HEK293 (cell line): Measurements from ENCODE around the gene CANT1.

Source experiments
- CTCF ChIA-PET: fragments of 350-600 bp; formaldehyde crosslinking; extraction: SDS; loops from one replicate; lab custom pipeline; 2021; ENCODE audit warnings: antibody characterized with exemption; lab: Yijun Ruan, JAX
- POLR2A ChIA-PET: fragments of 300-600 bp; formaldehyde crosslinking; extraction: SDS; loops from one replicate; lab custom pipeline; 2020; ENCODE audit warnings: antibody characterized with exemption, inconsistent platforms; lab: Yijun Ruan, JAX
- H3K27ac ChIP-seq: fragments of 200-500 bp; sonication (Bioruptor generic); 2 replicates; pipeline ENCODE4 v1.5.1; 2014; ENCODE audit warnings: low read depth, low read length, control low read depth, inconsistent platforms; ENCODE audit errors: extremely low read depth
- H3K36me3 ChIP-seq, 2 experiments: fragments of 200-500 bp in 1 of 2; sonication (Bioruptor generic) in 1 of 2; 1 replicate in 1 of 2; 2 replicates in 1 of 2; pipeline ENCODE4 v1.5.1; 2014 to 2017; ENCODE audit warnings: inconsistent platforms in 2 of 2, low read length in 2 of 2; ENCODE audit not compliant: control insufficient read depth in 2 of 2, insufficient read depth in 1 of 2
- H3K4me1 ChIP-seq: fragments of 200-500 bp; sonication (Bioruptor generic); 2 replicates; pipeline ENCODE4 v1.5.1; 2014; ENCODE audit warnings: mild to moderate bottlenecking, low read length, inconsistent platforms; ENCODE audit not compliant: control insufficient read depth, insufficient read depth
- H3K4me3 ChIP-seq: 2 replicates; pipeline ENCODE4 v1.5.1; 2011; ENCODE audit warnings: low read depth, mild to moderate bottlenecking, control low read depth, low read length, moderate library complexity
- H3K9me3 ChIP-seq: fragments of 200-500 bp; sonication (Bioruptor generic); 2 replicates; pipeline ENCODE4 v1.5.1; 2014; ENCODE audit warnings: low read depth, low read length, inconsistent platforms; ENCODE audit not compliant: control insufficient read depth, insufficient read depth
- KLF9 ChIP-seq: fragments of 450-650 bp; formaldehyde crosslinking; IDR thresholded peaks from 2 replicates; pipeline ENCODE4 v1.5.1; 2016; ENCODE audit warnings: missing biosample characterization, missing genetic modification characterization, low read depth
- TRIM28 ChIP-seq: IDR thresholded peaks from 2 replicates; pipeline ENCODE4 v1.6.1; 2011; ENCODE audit warnings: low read length, control low read depth, borderline replicate concordance
- YY1 ChIP-seq: fragments of 450-650 bp; formaldehyde crosslinking; IDR thresholded peaks from 2 replicates; pipeline ENCODE4 v1.5.1; 2018; ENCODE audit warnings: missing biosample characterization, missing genetic modification characterization
- ZBTB1 ChIP-seq: fragments of 450-650 bp; formaldehyde crosslinking; IDR thresholded peaks from 2 replicates; pipeline ENCODE4 v1.5.1; 2016; ENCODE audit warnings: missing biosample characterization, missing genetic modification characterization
- ZBTB7A ChIP-seq: fragments of 450-650 bp; formaldehyde crosslinking; IDR thresholded peaks from 2 replicates; pipeline ENCODE4 v1.5.1; 2016; ENCODE audit warnings: low read depth, missing biosample characterization, missing genetic modification characterization
- ZIC2 ChIP-seq: fragments of 450-650 bp; formaldehyde crosslinking; IDR thresholded peaks from 2 replicates; pipeline ENCODE4 v1.5.1; 2016; ENCODE audit warnings: missing biosample characterization, missing genetic modification characterization
- ZNF169 ChIP-seq: fragments of 450-650 bp; formaldehyde crosslinking; IDR thresholded peaks from 2 replicates; pipeline ENCODE4 v1.5.1; 2016; ENCODE audit warnings: missing biosample characterization, missing genetic modification characterization
- ZNF202 ChIP-seq: fragments of 450-650 bp; formaldehyde crosslinking; IDR thresholded peaks from 2 replicates; pipeline ENCODE4 v1.5.1; 2016; ENCODE audit warnings: missing biosample characterization, missing genetic modification characterization, borderline replicate concordance
- ZNF239 ChIP-seq: fragments of 450-650 bp; formaldehyde crosslinking; IDR thresholded peaks from 2 replicates; pipeline ENCODE4 v1.5.1; 2016; ENCODE audit warnings: missing biosample characterization, missing genetic modification characterization
- ZNF302 ChIP-seq: fragments of 450-650 bp; formaldehyde crosslinking; IDR thresholded peaks from 2 replicates; pipeline ENCODE4 v1.5.1; 2016; ENCODE audit warnings: missing biosample characterization, missing genetic modification characterization, low read depth
- ZNF391 ChIP-seq: fragments of 450-650 bp; formaldehyde crosslinking; IDR thresholded peaks from 2 replicates; pipeline ENCODE4 v1.5.1; 2016; ENCODE audit warnings: low read depth, missing biosample characterization, missing genetic modification characterization, borderline replicate concordance
- ZNF394 ChIP-seq: fragments of 450-650 bp; formaldehyde crosslinking; IDR thresholded peaks from 2 replicates; pipeline ENCODE4 v1.5.1; 2016; ENCODE audit warnings: missing biosample characterization, missing genetic modification characterization, mild to moderate bottlenecking, moderate library complexity, borderline replicate concordance
- ZNF48 ChIP-seq: fragments of 450-650 bp; formaldehyde crosslinking; IDR thresholded peaks from 2 replicates; pipeline ENCODE4 v1.5.1; 2016; ENCODE audit warnings: missing biosample characterization, missing genetic modification characterization
- ZNF624 ChIP-seq: fragments of 450-650 bp; formaldehyde crosslinking; IDR thresholded peaks from 2 replicates; pipeline ENCODE4 v1.5.1; 2017; ENCODE audit warnings: missing biosample characterization, missing genetic modification characterization
- ZNF626 ChIP-seq: fragments of 450-650 bp; sonication (Bioruptor Pico); formaldehyde crosslinking; IDR thresholded peaks from 2 replicates; pipeline ENCODE4 v1.5.1; 2018; ENCODE audit warnings: missing biosample characterization, missing genetic modification characterization, inconsistent platforms
- ZNF670 ChIP-seq: fragments of 450-650 bp; formaldehyde crosslinking; IDR thresholded peaks from 2 replicates; pipeline ENCODE4 v1.5.1; 2016; ENCODE audit warnings: missing biosample characterization, missing genetic modification characterization, low read depth
- ZNF747 ChIP-seq: fragments of 450-650 bp; formaldehyde crosslinking; IDR thresholded peaks from 2 replicates; pipeline ENCODE4 v1.5.1; 2016; ENCODE audit warnings: missing biosample characterization, missing genetic modification characterization
- TF ChIP-seq, protein P1 (sequence below): fragments of 450-650 bp; formaldehyde crosslinking; optimal IDR thresholded peaks from 2 replicates; pipeline ENCODE3; 2016; ENCODE audit warnings: missing biosample characterization, mild to moderate bottlenecking, missing genetic modification characterization
- TF ChIP-seq, protein P2 (sequence below): fragments of 450-650 bp; formaldehyde crosslinking; IDR thresholded peaks from 2 replicates; pipeline ENCODE4 v1.5.1; 2016; ENCODE audit warnings: missing biosample characterization, missing genetic modification characterization
- TF ChIP-seq, protein P3 (sequence below): IDR thresholded peaks from 2 replicates; pipeline ENCODE4 v1.6.1; 2011; ENCODE audit warnings: mild to moderate bottlenecking, low read depth, low read length, borderline replicate concordance

The CANT1 gene

DNA sequence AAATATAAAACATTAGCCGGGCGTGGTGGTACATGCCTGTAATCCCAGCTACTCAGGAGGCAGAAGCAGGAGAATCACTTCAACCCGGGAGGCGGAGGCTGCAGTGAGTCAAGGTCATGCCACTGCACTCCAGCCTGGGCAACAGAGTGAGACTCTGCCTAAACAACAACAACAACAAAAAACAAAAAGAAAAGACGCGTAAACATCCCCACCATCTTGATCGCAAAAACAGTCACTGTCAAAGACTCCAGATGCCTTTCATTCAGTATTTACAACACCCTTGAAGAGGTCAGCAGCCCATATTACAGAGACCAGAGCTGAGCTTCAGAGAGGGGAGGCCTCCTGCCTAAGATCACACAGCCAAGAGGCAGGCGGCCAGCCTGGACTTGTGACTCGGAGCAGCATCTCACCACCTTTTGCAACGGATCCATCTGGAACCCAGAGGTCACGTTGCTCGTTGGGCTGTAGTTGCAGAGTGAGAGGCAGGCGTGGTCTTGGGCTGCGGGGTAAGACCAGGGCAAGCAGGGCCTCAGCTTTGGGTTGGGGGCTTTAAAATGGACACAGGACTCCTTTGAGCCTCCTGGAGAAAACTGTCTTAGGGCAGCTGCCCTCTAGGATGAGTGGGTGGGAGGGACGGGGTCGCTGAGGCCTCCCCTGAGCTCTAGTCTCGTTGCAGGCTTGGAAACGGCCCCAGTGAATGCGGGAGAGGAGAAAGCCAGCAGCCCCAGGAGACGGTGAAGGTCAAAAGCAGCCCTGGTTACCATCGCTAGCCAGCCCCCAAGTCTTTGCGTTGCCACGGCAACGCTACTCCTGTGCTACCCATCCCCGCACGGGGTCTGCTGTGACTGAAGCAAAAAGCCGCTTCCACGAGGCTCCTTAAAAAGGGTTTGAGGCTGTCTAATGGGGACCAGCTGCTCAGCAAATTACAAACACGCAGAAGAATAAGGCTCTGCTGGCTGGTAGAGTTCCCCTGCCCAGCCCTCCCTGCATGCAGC lies 55.9 kb downstream of the CANT1 start:
- ChIA-PET POLR2A (interaction anchor here (0.6 to 0.9 kb wide), 3 partner anchors 19 to 767 kb away, joined by 3 read pairs; no protein-coding TSS in a partner anchor), CTCF (interaction anchor here (1.0 to 1.7 kb wide), 4 partner anchors 11 to 18 kb away, joined by 5 to 12 read pairs (median 7); no protein-coding TSS in a partner anchor)
- H3K4me1 ChIP-seq = no peaks in the 10 kb centered on the region
- H3K4me3 ChIP-seq = no peak overlapping the region
- no peaks in the 10 kb centered on the region; the same call in 1 of the 2 replicates for H3K9me3 ChIP-seq
- no peaks in the 10 kb centered on the region for H3K36me3 ChIP-seq
- no peak overlapping the region for H3K27ac ChIP-seq
- TF ChIP-seq TRIM28 (no peak), YY1 (tag by site-specific recombination) (no peak), ZNF747 (tag by site-specific recombination) (no peak), ZNF626 (tag by site-specific recombination) (no peak), ZNF239 (tag by site-specific recombination) (no peak), ZNF670 (tag by site-specific recombination) (no peak), ZNF202 (no peak), ZIC2 (tag by site-specific recombination) (no peak), ZNF48 (tag by site-specific recombination) (no peak), ZNF391 (tag by site-specific recombination) (no peak), ZNF624 (tag by site-specific recombination) (no peak), ZNF169 (tag by site-specific recombination) (no peak), ZBTB7A (no peak), KLF9 (tag by site-specific recombination) (no peak), ZNF394 (no peak), ZNF302 (no peak), ZBTB1 (no peak)
- TF ChIP-seq, protein P1, sequence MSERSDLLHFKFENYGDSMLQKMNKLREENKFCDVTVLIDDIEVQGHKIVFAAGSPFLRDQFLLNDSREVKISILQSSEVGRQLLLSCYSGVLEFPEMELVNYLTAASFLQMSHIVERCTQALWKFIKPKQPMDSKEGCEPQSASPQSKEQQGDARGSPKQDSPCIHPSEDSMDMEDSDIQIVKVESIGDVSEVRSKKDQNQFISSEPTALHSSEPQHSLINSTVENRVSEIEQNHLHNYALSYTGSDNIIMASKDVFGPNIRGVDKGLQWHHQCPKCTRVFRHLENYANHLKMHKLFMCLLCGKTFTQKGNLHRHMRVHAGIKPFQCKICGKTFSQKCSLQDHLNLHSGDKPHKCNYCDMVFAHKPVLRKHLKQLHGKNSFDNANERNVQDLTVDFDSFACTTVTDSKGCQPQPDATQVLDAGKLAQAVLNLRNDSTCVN (tag by site-specific recombination) = no peak
- TF ChIP-seq, protein P2, sequence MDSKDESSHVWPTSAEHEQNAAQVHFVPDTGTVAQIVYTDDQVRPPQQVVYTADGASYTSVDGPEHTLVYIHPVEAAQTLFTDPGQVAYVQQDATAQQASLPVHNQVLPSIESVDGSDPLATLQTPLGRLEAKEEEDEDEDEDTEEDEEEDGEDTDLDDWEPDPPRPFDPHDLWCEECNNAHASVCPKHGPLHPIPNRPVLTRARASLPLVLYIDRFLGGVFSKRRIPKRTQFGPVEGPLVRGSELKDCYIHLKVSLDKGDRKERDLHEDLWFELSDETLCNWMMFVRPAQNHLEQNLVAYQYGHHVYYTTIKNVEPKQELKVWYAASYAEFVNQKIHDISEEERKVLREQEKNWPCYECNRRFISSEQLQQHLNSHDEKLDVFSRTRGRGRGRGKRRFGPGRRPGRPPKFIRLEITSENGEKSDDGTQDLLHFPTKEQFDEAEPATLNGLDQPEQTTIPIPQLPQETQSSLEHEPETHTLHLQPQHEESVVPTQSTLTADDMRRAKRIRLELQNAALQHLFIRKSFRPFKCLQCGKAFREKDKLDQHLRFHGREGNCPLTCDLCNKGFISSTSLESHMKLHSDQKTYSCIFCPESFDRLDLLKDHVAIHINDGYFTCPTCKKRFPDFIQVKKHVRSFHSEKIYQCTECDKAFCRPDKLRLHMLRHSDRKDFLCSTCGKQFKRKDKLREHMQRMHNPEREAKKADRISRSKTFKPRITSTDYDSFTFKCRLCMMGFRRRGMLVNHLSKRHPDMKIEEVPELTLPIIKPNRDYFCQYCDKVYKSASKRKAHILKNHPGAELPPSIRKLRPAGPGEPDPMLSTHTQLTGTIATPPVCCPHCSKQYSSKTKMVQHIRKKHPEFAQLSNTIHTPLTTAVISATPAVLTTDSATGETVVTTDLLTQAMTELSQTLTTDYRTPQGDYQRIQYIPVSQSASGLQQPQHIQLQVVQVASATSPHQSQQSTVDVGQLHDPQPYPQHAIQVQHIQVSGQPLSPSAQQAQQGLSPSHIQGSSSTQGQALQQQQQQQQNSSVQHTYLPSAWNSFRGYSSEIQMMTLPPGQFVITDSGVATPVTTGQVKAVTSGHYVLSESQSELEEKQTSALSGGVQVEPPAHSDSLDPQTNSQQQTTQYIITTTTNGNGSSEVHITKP = no peak
- TF ChIP-seq, protein P3, sequence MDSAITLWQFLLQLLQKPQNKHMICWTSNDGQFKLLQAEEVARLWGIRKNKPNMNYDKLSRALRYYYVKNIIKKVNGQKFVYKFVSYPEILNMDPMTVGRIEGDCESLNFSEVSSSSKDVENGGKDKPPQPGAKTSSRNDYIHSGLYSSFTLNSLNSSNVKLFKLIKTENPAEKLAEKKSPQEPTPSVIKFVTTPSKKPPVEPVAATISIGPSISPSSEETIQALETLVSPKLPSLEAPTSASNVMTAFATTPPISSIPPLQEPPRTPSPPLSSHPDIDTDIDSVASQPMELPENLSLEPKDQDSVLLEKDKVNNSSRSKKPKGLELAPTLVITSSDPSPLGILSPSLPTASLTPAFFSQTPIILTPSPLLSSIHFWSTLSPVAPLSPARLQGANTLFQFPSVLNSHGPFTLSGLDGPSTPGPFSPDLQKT = no peak
